ENCODE measurements around the gene FYN.
A peak's percentile ranks its signal among the peaks of the same experiment; 100 is the strongest.

Gene FYN

DNA sequence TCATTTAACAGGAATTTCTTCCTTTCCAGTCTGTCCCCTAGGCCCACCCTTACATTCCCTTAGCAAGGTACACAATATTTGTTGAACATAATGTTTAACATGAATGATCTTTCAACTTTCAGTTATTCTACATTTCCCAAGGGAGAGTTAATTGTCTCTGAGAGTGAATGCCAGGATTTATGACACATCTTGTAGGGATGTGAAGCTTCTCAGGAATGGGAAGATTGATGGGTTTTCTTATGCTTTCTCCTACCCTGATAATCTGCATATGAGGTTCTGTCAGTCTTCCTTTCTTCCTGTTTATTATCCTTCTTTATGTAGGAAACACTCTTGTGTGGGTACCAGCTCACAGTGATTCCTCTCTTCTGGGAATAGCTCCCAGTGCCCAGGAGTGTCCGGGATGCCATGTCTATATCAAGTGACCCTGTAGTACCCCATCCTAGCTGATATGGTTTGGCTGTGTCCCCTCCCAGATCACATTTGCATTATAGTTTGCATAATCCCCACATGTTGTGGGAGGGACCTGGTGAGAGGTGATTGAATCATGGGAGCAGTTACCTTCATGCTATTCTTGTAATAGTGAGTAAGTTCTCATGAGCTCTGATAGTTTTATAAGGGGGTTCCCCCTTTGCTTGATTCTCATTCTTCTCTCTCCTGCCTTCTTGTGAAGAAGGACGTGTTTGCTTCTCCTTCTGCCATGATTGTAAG lies 7.1 kb upstream of the FYN start:
- DNase-seq (ENCODE audit: low read depth) = peak; percentile 77

DNA sequence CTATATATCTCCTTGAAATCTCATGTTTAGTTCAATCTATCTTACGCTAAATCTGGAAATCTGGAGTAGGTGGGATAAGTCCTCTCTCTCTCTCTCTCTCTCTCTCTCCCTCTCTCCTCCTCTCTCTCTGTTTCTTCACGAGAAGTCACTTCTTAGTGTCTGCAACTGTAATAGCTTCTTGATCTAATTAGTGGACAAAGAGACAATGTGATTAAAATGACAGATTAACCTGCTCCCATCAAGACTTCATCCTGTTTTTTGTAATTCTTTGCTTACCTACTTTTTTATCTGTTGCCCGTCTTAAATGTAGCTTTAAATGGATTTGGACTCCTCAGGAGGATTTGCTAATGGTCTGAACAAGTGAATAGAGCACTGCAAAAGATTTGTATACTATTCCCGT lies 2.5 kb upstream of the FYN start:
- DNase-seq (ENCODE audit: low read depth) = no peak

DNA sequence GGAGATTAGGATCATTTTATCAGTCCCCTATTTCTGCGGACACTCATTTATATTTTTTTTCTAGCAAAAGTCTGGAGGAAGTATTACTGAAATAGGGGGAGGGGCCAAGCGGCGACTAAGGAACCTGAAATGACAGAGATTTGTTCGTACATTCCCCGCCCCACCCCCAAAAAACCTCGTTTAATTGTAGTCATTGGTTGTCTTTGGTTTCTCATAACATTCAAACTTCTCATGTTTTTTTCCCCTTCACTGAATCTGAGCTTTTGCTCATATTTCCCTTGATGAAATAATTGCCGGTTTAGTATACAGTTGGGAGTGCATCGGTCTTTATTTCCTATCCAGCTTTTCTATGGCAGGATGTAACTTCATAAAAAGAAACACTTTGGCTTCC lies 768 bp upstream of the FYN start:
- no peak for DNase-seq (ENCODE audit: low read depth)

DNA sequence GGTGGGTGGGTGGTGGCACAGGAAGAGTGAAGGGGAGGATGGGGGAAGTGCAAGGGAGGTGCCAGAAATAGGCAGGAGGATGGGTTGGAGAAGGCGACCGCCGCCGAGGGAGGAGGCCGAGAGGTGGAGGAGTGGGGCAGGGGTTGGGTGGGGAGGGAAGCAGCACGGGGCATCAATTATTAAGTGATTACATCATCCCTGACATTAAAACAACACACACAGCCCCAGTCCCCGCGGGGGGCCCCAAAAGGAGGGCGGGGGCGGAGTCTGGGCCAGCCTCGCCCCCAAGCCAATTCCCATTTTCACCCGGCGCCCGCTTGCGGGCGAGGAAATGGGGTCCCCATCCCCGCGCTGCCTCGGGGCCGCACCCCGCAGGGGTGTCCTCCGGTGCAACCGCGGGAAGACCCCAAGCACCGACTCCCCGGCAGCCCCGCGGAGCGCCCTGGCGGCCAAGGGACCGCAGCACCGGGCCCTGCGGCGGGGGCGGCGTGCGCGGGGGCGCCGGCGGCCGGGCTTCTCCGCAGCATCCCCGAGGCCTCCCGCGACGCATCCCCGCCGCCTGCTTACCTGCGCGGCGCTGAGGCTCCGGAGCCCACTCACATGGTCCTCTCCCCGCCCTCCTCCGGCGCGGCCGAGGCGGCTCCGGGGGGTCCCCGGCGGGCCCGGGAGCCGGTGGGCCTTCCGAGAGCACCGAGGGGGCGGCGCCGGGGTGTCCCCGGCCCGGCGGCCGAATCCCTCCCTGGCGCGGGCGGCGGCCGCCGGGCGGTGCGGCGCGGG lies 663 bp downstream of the FYN start:
- no peak for DNase-seq (ENCODE audit: low read depth)

DNA sequence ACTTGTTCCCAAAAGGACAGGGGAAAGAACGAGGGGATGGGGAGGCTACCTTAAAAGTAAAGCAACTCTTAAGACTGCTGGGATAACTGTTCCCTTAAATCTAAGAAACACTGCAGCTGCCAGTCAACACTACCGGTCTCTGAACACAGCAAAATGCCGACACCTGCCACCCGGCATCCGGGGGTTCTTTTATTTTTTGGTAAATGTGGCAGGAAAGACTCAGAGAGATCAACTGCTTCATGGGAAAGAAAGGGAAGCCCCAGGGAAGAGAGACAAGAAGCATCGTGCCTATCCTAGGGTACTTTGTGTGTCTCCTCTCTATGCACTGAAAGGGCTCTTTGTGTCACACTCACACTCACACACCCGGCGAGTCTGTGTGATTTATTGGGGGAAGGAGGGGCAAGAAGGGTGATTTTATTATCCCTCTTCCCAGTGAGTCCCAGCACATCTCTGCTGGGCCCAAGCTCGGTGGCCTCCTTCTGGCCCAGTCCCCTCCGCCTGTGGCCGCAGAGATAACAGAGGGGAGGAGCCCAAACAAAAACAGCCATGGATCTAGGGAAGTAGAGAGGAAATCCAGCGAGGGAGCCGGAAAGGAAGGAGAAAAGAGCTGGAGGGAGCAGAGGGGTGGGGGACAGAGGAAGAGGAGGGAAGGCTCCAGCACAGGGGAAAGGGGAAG lies 1.4 kb downstream of the FYN start:
- DNase-seq (ENCODE audit: low read depth) = peak; percentile 18

DNA sequence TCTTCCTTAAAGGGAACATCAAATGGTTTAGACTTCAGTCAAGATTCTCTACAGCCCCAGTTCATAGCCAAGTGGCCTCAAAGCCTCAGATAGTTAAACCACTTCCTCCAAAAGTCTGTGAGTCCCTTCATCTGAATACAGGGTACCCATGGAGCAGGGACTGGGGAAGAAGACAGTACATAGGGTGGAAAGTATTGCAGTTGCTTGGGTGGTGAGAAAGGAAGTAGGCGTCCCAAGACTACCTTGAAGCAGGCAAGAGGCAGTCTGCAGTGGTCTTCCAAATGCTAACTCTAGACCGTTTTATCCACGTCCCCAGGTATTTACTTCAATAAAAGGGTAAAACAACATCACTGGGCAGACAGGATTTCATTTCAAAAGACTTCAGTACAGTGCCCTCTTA lies 2.0 kb downstream of the FYN start:
- no peak for DNase-seq (ENCODE audit: low read depth)

DNA sequence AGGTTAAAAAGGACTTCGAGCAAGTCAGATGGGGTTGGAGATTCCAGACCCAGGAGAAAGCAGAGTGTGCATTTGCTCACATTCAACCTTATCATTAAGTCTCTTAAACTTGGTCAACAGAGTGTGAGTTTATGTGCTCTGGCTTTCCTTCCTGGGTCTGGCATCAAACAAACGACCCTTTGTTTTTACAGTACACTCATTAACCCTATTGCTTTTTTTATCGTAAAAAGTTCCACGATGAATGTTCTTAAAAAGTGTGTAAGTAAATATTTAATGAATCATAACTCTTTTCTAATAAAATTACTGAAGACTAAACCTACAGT lies 2.5 kb downstream of the FYN start:
- DNase-seq (ENCODE audit: low read depth) = no peak

DNA sequence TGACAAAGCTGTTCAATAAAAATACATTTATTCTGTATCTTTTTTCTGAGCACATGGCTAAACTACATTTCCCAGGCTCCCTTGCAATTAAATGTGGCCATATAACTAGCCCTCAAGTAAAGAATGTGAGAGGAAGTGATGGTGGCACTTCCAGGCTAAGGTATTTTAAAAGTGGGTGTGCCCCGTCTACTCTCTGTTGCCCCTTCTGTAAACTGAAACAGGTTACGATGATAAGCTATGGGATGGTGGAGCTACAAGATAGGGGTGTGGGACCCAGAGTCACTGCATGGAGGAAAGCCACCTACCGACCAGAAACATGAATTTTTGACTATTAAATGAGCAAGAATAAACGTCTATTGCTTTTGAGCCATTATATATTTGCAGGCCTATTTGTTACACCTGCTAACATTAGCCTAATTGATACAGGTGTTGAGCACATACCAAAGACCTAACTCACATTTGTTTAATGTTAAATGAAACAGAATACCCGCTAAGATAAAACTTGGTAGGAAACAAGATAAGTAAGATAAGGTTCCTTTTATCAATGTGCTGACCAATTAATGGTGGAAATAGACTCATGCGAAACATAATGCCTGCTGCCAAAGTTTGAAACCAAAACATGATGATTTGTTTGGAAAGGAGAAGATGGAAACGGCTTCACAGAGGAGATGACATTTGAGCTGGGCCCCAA lies 3.1 kb downstream of the FYN start:
- no peak for DNase-seq (ENCODE audit: low read depth)

DNA sequence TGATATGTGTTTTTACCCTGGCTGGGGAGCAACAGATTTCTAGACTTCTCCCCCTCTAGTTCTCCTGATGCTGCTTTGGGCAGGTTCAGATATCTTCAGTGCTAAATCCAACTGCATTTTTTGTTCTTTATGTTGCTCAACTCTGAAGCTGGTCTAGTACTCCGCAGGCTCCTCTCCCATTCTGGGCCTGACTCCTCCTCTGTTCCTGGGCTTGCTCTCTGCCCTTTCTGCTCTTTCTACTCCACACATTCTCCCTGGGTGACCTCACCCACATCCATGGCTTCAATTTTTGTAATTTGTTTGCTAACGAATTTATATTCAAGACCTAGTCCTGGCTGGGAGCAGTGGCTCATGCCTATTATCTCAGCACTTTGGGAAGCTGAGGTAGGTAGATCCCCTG lies 6.4 kb downstream of the FYN start:
- no peak for DNase-seq (ENCODE audit: low read depth)

DNA sequence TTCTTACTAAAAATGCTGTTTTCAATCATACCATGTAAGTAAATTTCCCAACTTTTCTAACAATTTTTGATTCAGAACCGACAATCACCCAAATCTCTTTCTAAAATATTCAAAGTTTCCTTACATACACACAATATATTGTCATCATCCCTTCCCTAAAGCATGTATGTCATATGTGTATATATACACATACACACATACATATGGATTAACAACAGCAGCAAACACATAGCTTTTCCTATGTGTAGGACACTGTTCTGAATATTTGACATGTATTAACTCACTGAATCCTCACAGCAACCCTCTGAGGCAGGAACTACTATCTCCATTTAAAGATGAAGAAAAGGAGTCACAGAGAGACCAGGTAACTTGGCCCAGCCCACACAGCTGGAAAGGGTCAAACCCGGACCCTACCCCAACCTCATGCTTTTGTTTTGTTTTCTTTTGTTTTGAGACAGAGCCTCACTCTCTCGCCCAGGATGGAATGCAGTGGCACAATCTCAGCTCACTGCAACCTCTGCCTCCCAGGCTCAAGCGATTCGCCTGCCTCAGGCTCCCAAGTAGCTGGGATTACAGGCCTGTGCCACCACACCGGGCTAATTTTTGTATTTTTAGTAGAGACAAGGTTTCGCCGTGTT lies 7.2 kb downstream of the FYN start:
- no peak for DNase-seq (ENCODE audit: low read depth)

DNA sequence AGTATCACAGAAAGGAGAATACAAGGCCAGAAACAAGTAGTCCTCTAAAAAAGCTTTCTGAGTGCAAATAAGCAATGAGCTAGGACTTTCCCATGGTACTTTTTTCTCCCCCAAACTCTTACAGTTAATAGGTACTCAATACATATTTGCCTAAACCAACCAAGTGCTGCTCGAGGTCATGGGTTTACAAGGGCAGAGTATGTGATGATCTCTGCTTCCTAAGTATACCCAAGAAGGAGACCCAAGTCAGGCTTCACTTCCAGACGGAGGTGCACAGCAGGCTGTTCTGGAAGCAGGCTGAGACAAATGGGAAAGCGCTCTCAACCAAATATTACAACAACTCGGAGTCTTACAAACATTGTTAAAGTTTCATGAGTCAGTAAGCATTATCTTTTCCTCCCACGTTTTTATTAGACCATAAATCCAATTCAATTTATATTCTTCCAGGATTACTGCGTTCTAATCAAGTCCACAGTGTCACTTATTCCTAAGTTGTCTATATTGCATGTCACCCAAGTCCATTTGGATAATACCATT lies 8.1 kb downstream of the FYN start:
- no peak for DNase-seq (ENCODE audit: low read depth)

DNA sequence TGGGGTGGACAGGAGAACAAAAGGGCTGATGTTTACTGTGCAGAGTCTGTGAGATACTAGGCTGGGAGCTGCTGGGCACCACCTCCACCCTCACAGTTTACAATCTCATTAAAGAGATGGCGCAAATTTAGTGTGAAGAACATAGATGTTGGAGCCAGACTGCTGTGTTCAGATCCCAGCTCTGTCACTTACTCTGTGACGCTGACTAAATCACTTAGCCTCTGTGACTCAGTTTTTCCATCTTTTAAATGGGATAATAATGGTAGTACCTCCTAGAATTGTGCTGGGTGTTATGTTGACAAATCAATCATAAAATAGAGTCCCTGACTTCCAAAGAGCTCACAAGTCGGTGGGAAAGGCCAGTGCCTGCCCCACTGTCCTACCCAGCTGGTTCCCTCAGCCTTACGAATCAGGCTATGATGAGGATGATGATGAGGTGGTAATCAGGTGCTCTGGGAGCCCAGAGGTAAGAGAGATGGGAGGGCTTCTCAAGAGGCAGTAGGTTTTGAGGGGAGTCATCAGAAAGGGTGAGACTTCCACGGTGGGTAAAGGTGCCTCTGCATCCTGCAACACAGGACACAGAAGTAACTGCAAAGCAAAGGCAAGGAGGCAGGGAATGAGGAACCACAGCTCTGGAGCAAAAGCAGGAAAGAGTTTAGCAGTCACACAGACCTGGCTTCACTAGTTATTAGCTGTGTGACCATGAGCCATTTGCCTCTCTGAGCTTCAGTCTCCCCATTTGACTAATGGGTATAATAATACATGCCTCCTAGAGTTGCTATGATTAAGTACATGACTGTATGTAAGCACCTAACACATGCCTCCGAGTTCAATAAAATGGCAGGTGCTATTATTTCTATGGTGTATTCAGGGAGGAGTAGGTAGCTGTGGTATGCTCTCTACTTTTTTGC lies 8.9 kb downstream of the FYN start:
- no peak for DNase-seq (ENCODE audit: low read depth)

DNA sequence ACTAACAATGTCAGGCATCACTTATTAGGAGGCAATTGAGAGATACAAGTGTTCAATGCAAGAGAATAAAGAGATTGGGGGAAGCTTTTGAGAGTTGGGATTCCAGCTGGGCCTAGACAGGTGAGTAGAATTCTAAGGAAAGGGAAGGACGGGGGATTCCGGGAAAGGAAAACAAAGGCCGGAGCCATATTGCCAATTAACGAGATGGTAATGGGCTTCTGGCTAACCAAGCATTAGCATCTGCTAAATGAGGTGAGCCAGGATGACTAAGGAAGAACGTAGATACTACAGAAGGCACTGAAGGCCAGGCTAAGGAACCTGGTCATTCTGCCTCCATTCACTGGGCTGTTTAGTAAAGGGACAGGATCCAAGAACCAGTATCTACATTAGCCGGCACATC lies 10.5 kb downstream of the FYN start:
- no peak for DNase-seq (ENCODE audit: low read depth)

DNA sequence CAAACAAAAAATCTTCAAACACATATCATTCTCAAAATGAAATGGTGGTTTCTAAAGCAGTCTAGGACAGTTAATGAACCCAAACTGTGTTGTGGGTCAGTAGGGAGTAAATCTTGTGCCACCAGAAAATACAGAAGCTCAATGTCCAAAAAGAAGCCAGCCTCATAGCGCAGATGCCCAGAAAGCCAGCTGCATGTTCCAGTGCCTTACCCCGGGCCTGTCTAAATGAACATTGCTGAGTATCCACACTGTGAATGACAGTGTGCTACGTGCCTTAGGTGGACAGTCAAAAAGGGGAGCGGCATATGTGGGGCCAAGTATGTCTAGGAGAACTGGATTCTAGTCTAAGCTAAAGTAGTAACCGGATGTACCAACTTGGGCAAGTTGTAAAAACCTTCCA lies 10.9 kb downstream of the FYN start:
- DNase-seq (ENCODE audit: low read depth) = no peak

DNA sequence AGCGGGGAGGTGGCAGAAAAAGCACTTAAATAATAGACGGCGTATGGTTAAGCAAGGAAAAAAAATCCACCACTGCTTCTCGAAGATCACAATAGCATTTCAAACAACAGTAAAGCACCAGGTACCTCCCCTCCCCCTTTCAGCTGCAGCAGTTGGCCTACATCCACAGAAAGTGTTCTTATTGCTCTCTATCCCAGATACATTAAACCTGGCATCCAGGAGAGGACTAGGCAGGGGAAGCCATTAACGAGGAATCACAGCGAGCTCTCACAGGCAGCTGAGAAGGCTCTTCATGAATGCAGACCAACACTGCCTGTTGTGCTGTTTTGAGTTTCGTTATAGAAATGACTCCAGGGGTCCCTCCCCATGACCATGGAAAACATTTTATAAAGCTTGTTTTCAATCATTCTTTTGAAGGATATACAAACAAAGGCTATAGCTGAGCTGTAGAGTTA lies 11.8 kb downstream of the FYN start:
- no peak for DNase-seq (ENCODE audit: low read depth)

DNA sequence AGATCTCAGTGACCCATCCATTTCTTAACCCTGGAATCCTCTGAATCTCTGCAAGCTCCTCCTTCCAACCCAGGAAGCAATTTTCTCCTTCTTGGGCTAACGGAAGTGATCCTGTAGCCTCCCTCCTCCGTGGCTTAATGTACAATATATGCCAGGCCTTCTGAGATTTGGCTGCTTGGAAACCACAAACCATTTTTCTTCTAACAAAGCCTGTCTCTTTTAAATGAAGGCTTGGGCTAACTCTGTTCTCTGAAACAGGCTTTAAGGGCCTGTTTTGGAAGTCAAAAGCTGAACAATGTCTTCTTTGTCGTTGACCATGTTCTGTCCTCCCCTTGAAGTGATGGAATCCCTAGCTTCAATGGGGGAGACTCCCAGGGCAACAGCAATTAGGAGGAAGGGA lies 14.9 kb downstream of the FYN start:
- DNase-seq (ENCODE audit: low read depth) = no peak

DNA sequence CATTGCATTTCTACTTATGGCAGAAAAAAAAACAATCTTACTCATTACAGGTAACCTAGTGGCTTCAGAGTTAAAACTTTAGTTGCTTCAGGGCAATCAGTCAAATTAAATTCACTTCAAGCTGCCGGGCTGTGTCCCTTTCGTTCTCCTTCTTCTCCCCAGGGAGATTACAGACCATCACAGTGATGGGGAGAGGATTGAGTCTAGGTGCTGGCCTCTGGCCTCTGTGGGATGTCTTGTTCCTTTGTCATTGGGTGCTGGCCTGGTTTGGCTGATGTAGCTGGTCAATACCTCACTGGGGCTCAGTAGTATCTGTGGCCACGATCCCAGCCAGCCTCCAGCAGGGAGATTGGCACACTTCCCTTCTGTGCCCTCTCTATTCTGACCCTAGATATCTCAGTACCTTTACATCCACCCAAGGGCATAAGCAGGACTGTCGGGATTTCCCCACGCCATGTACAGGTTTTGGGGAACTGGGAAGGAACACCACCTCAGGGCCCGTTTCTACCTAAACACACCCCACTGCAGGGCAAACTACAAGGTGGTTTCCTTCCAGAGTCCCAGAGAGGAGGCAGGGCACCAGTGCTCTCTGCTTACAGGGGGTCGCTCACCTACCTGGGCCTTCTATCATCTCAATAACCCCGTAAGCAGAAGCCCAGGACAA lies 15.4 kb downstream of the FYN start:
- no peak for DNase-seq (ENCODE audit: low read depth)

DNA sequence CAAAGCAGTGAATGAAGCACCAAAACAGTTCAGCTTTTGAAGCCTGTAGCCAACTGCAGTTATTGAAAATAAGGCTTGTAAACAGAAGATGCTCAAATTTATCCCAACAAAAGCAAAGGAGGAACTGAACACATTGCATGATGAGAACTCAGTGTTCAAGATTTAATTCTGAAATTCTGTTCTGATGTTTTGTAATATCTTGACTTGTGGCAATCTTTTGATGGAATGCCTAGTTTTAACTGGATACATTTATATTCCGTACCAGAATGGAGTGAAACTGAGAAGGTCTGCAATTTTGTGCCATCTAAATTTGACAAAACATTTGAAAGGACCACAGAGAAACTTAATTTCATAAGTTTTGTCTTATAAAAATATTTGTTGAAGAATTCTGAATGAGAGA lies 17.5 kb downstream of the FYN start:
- no peak for DNase-seq (ENCODE audit: low read depth)

DNA sequence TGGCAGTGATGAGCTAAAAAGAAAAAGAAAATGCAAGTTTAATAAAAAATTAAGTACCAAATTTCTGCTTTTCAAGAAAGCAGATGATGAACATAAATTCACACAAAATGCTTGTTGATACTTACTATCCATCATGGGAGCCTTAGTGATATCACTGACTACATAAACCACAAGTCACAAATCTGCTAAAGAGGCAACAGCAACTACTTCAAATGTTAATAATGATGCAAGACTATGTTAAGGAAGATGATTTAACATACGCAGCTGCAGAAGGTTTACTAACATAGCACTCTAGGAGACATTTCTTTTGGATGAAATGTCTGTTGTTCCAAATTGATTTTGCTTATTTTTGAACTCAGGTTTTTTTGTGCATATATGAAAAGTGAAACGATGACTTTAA lies 18.6 kb downstream of the FYN start:
- no peak for DNase-seq (ENCODE audit: low read depth)

DNA sequence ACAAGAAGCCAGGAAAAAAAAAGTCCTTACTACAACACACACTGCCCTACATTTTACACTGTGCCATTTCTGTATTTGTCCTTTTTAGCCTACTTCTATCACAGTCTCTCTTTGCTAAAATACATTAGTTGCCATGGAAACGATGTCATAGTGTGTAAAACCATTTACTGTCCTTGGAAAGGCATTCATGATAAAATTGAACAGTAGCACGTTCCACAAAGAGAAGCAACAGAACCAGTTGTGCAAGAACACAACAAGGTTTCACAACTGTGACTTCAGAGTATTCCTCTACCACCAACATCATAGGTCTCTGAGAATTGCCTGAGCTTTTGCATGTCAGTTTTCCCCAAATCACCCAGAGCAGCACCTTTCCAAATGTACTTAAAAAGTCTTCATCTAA lies 20.5 kb downstream of the FYN start:
- no peak for DNase-seq (ENCODE audit: low read depth)
